OCI-LY7 (cell line): ENCODE results near the gene TP53AIP1. TPM values are rescaled to one million over a fixed set of nuclear protein-coding genes. Genes with fewer than 3 reads are reported as not detected.

Source experiments
- BruUV-seq: library from RNA; stranded (reverse); fragments of 400-500 nt; replicated peaks from 2 replicates; lab custom pipeline; 2021; lab: Mats Ljungman, UMichigan
- CTCF ChIA-PET: fragments of 300-600 bp; sonication (Branson Sonifier 250); formaldehyde crosslinking; loops from one replicate; lab custom pipeline; 2022; ENCODE audit warnings: antibody characterized with exemption; ENCODE audit not compliant: unreplicated experiment; lab: Charles Lee
- POLR2A ChIA-PET: fragments of 300-600 bp; sonication (Branson Sonifier 250); formaldehyde crosslinking; loops from one replicate; lab custom pipeline; 2022; ENCODE audit warnings: antibody characterized with exemption; lab: Charles Lee
- DNase-seq: peaks from one replicate; pipeline ENCODE4 v3.0.0-alpha.2; 2015; ENCODE audit warnings: low spot score
- H2AFZ ChIP-seq: fragments of 200-600 bp; sonication (generic), shearing (Covaris generic); 2 replicates; pipeline ENCODE4 v1.6.1; 2014; ENCODE audit warnings: mild to moderate bottlenecking, antibody characterized with exemption, low read length, moderate library complexity
- H3K27ac ChIP-seq: fragments of 200-600 bp; sonication (generic); 2 replicates; pipeline ENCODE4 v1.5.1; 2014; ENCODE audit warnings: mixed run types, low read depth, mild to moderate bottlenecking, moderate library complexity, low read length, inconsistent platforms; ENCODE audit not compliant: poor library complexity, severe bottlenecking
- H3K36me3 ChIP-seq: fragments of 200-600 bp; sonication (generic); 2 replicates; pipeline ENCODE4 v1.6.1; 2014; ENCODE audit warnings: mild to moderate bottlenecking, antibody characterized with exemption, low read length, moderate library complexity, mixed read lengths; ENCODE audit not compliant: insufficient read depth
- H3K4me1 ChIP-seq: fragments of 200-600 bp; sonication (generic); 2 replicates; pipeline ENCODE4 v1.5.1; 2014; ENCODE audit warnings: mild to moderate bottlenecking, low read length; ENCODE audit not compliant: insufficient read depth, poor library complexity, severe bottlenecking
- H3K4me2 ChIP-seq: fragments of 200-600 bp; sonication (generic); 2 replicates; pipeline ENCODE4 v1.6.1; 2014; ENCODE audit warnings: mild to moderate bottlenecking, low read length
- H3K4me3 ChIP-seq: fragments of 200-600 bp; sonication (generic); 2 replicates; pipeline ENCODE4 v1.5.1; 2014; ENCODE audit warnings: mild to moderate bottlenecking, low read depth, low read length; ENCODE audit not compliant: poor library complexity, severe bottlenecking
- H3K79me2 ChIP-seq: fragments of 200-600 bp; sonication (generic); 2 replicates; pipeline ENCODE4 v1.6.1; 2016; ENCODE audit warnings: low read depth, mild to moderate bottlenecking, low read length, moderate library complexity, mixed read lengths; ENCODE audit not compliant: insufficient read depth
- H3K9me2 ChIP-seq: fragments of 200-600 bp; sonication (generic); 2 replicates; pipeline ENCODE4 v1.6.1; 2016; ENCODE audit warnings: mild to moderate bottlenecking, low read length, mixed read lengths; ENCODE audit not compliant: insufficient read depth
- H3K9me3 ChIP-seq: fragments of 200-600 bp; sonication (generic); 2 replicates; pipeline ENCODE4 v1.6.1; 2014; ENCODE audit warnings: mild to moderate bottlenecking, mixed run types, low read length, mixed read lengths
- H4K20me1 ChIP-seq: fragments of 200-600 bp; sonication (generic); 2 replicates; pipeline ENCODE4 v1.6.1; 2014; ENCODE audit warnings: mild to moderate bottlenecking, antibody characterized with exemption, low read length, moderate library complexity, mixed read lengths; ENCODE audit not compliant: insufficient read depth
- CTCF ChIP-seq: fragments of 200-600 bp; sonication (generic); conservative IDR thresholded peaks from 2 replicates; pipeline ENCODE4 v1.5.1; 2014; ENCODE audit warnings: mild to moderate bottlenecking, antibody characterized with exemption, low read length, moderate library complexity, mixed read lengths
- EZH2phosphoT487 ChIP-seq: fragments of 200-600 bp; sonication (generic); IDR thresholded peaks from 2 replicates; pipeline ENCODE4 v1.6.1; 2018; ENCODE audit warnings: low read depth, borderline replicate concordance, mild to moderate bottlenecking, mixed run types, antibody characterized with exemption, low read length, moderate library complexity, mixed read lengths
- intact Hi-C: fragments of 100-400 bp; cut with micrococcal nuclease; formaldehyde crosslinking; loops from one replicate; pipeline ENCODE4 v1.10.0; 2022; ENCODE audit not compliant: unreplicated experiment
- total RNA-seq, 2 experiments: library from RNA; depleted of rRNA in 1 of 2; stranded (reverse); fragments of >200 nt in 1 of 2; shearing (Covaris generic) in 1 of 2; gene quantifications; 2 replicates each; pipeline ENCODE4 v1.2.3, GENCODE V29; 2014 to 2022

TP53AIP1 gene
- total RNA-seq, 2 experiments from 2014 or later: not detected

GRCh38 chr11:128928400-128928799 lies 14.3 kb downstream of the TP53AIP1 start:
- Histone ChIP-seq H3K4me1 (no peaks in the 10 kb centered on the region), H2AFZ (no peak overlapping the region), H3K9me2 (no peaks in the 10 kb centered on the region), H3K36me3 (no peaks in the 10 kb centered on the region), H3K9me3 (no peaks in the 10 kb centered on the region), H4K20me1 (no peaks in the 10 kb centered on the region), H3K4me2 (no peak overlapping the region), H3K27ac (no peak overlapping the region), H3K4me3 (no peak overlapping the region), H3K79me2 (no peaks in the 10 kb centered on the region)
- ChIA-PET CTCF (interaction anchor here (1.3 kb wide), 1 partner anchor 19 kb away, joined by 3 read pairs; no protein-coding TSS in a partner anchor), POLR2A (interaction anchor here (0.6 kb wide), 1 partner anchor 223 kb away, joined by 5 read pairs; no protein-coding TSS in a partner anchor)
- TF ChIP-seq EZH2phosphoT487 (no peak), CTCF (no peak)
- no TSS peak for BruUV-seq
- intact Hi-C loops: no loop called here
- peak; percentile 11 for DNase-seq

- no peaks in the 10 kb centered on the region for H3K9me3 ChIP-seq
- no peaks in the 10 kb centered on the region for H3K79me2 ChIP-seq
- no peak overlapping the region for H3K4me3 ChIP-seq
- H3K4me1 ChIP-seq: no peaks in the 10 kb centered on the region
- H3K4me2 ChIP-seq: no peak overlapping the region
- intact Hi-C loops: no loop called here
- ChIA-PET CTCF (interaction anchor here (1.3 kb wide), 1 partner anchor 18 kb away, joined by 3 read pairs; no protein-coding TSS in a partner anchor), POLR2A (no interaction called here)
- no peak for DNase-seq
- no TSS peak for BruUV-seq
- H3K27ac ChIP-seq: no peak overlapping the region
- no peak for TF ChIP-seq EZH2phosphoT487
- TF ChIP-seq CTCF: no peak
- no peaks in the 10 kb centered on the region for H4K20me1 ChIP-seq
- no peaks in the 10 kb centered on the region for H3K36me3 ChIP-seq
- H3K9me2 ChIP-seq: no peaks in the 10 kb centered on the region
- no peak overlapping the region for H2AFZ ChIP-seq
Observed at GRCh38 chr11:128927683-128928336, 14.9 kb downstream of the TP53AIP1 start.

GRCh38 chr11:128927108-128927461 lies 15.6 kb downstream of the TP53AIP1 start:
- no TSS peak for BruUV-seq
- Histone ChIP-seq H2AFZ (no peak overlapping the region), H3K27ac (no peak overlapping the region), H3K79me2 (no peaks in the 10 kb centered on the region), H3K4me3 (no peak overlapping the region), H3K4me1 (no peaks in the 10 kb centered on the region), H3K36me3 (no peaks in the 10 kb centered on the region), H3K9me2 (no peaks in the 10 kb centered on the region), H3K9me3 (no peaks in the 10 kb centered on the region), H4K20me1 (no peaks in the 10 kb centered on the region), H3K4me2 (no peak overlapping the region)
- POLR2A ChIA-PET: no interaction called here
- no peak for TF ChIP-seq EZH2phosphoT487
- no peak for DNase-seq
- intact Hi-C loops: no loop called here
- CTCF ChIA-PET: no interaction called here
